GM04504 (cell line): ENCODE data around the gene GBP3.
"Not testable (repeated sequence)": the region's sequence is repeated elsewhere in the genome, so short reads cannot be mapped to it uniquely, and the experiment has no call there.

Experiments
- DNase-seq: peaks from one replicate; pipeline ENCODE4 v3.0.0-alpha.2; 2012; ENCODE audit warnings: low read depth

Gene GBP3, protein sequence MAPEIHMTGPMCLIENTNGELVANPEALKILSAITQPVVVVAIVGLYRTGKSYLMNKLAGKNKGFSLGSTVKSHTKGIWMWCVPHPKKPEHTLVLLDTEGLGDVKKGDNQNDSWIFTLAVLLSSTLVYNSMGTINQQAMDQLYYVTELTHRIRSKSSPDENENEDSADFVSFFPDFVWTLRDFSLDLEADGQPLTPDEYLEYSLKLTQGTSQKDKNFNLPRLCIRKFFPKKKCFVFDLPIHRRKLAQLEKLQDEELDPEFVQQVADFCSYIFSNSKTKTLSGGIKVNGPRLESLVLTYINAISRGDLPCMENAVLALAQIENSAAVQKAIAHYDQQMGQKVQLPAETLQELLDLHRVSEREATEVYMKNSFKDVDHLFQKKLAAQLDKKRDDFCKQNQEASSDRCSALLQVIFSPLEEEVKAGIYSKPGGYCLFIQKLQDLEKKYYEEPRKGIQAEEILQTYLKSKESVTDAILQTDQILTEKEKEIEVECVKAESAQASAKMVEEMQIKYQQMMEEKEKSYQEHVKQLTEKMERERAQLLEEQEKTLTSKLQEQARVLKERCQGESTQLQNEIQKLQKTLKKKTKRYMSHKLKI

DNA sequence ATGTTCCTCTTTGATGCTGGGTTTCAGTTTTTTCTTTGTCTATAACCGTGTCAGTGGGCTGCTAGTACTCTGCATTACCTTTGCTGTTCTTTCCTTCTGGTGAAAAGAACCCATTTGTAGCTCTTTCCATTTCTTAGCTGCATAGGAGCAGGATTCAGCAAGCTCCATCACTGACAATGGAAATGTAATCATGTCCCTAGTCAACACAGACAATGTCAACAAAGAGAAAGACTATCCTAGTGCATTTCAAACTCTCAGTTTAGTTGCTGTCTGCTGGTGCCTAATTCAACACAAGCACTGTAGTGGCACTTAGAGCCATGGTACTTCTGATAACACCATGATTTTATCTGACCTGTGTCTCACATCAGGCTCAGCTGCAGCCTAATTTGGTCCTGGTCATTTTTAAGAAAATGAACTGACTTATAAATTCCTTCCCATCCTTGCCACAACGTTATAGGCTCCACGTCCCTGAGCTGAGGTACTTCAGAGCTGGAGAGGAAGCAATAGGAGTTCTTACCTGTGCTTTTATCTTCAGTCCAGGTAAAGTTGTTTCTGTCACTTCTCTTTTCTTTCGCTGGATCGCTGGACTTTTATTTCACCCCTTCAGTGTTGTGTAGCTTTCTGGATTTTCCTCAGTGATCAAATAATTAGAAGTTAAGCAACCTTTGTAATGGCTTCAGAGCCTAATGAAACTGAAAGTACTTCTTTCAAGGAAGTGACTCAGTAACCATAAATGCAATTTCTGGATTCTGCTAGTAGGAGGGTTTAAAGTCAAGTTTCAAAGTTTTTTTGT is at the start of gene GBP3:
GBP3 (minus strand) TSS at position 700 of the 793 bp plus-strand sequence. CDS start 2,145 bp downstream, outside the sequence.
- DNase-seq = no peak

DNA sequence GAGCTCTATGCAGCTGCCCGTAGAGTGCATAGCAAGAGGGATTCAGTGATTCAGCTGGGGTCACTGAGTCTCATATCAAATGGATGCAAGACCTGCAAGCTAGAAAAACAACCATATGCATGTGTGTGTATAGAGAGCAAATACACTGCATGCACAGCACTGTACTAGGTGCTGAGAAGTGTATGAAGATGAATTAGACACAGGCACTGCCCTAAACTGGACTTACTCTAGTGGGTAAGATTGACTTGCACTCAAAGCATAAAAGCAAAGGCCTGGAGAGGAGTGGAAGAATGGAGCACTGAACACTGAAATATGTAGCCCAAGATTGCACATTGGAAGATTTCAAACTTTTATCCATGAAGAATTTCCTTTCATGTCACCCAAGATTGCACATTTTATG is 47.8 kb upstream of the GBP3 start:
- no peak for DNase-seq

DNA sequence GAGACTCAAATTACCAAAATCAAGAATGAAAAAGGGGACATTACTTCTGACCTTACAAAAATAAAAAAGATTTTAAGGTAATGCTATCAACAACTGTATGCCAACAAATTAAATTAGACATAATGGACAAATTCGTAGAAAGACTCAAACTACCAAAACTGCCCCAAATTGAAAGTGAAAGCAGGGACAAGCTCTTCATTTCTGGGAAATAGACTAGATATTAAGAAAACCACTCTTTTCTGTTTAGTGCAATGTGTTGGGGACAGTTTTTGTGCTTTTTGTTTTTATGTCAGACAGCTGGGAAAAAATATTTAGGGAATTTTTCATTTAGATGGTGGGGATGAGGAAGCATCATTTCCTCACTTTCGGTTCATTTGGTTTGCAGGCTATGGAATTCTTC is 47.3 kb upstream of the GBP3 start:
- no peak for DNase-seq

DNA sequence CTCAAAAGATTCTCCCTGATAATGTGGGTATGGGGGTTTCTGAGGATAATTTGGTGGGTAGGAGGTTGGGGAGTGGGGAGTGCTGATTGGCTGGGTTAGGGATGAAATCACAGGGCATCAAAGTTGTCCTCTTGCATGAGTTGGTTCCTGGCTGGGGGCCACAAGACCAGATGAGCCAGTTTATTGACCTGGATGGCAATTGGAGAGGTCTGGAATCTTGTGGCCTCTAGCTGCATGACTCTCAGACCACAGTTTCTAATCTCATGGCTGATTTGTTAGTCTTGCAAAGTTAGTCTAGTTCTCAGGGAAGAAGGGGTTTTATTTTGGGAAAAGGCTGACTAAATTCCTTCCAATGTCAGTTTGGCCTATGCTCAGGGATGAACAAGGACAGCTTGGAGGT is 45.6 kb upstream of the GBP3 start:
- peak; percentile 71 for DNase-seq

DNA sequence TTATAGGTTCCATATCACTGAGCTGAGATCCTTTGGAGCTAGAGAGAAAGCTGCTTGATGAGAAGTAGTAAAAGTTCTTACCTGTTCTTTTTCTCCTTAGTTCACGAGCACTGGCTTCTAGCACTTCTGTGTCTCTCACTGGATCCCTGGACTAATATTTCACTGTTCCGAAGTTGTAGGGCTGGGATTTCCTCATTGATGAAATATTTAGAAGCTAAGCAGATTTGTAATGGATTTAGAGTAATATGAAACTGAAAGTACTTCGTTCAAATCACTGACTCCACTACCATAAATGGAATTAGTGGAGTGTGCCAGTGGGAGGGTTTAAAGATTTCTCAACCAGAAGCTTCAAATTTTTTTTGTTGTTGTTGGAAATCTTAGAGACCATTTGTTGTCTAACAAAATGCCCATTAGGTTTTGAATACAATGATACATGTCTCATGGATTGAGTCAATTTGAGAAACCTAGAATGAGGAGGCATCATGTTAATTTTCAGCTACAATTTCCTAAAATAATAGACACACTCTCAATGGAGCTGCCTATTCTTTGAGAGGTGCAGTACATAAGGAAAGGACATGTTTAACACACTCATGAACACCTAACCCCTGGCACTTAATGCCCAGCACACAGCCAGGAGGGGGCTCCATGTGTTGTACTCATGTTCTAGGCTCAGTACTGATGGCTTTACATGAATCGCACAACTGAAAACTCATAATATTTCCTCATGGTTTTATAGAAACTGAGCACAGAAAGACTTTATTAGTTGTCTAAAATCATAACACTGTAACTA is 42.6 kb upstream of the GBP3 start, which contains the start of gene GBP1:
GBP1 (minus strand) TSS at position 130 of the 790 bp plus-strand sequence. CDS start 1,974 bp downstream, outside the sequence.
- DNase-seq = peak; percentile 64

DNA sequence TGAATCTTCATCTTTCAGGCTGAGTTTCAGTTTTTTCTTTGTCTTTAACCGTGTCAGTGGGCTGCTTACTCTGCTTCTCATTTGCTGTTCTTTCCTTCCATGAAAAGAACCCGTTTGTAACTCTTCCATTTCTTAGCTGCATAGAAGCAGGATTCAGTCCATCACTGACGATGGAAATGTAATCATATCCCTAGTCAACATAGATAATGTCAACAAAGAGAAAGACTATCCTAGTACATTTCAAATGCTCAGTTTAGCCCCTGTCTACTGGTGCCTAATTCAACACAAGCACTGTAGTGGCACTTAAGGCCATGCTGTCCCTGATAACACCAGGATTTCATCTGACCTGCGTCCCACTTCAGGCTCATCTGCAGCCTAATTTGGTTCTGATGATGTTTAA is 42.0 kb upstream of the GBP3 start:
- no peak for DNase-seq

DNA sequence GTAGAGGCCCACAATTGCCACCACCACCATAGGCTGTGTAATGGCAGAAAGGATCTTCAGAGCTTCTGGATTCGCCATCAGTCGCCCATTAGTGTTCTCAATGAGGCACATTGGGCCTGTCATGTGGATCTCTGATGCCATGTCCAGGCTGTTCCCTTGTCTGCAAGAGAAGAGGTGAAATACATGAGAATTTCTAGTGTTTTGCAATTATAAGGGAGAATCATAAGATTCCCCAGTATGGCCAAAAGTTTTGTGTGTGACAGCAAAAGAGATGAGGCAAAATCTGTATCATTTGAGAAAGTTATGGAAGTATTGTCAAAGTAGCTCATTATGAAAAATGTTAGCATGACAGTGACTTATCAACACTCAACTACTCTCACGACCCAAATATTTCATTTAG is 40.4 kb upstream of the GBP3 start:
- DNase-seq = no peak

DNA sequence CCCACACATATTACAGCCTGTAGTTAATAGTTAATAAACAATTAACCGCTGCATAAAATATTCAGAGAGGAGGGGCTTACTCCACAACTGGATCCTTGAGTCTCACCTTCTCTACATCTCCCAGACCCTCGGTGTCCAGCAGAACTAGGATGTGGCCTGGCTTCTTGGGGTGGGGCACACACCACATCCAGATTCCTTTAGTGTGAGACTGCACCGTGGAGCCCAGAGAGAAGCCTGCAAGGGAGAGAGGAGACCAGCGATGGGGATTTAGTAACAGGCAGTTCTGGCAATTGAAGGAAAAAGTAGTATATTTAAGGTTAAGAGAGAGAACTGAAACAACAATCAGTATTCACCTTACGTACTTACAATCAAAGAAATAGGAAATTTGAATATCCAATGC is 37.4 kb upstream of the GBP3 start:
- no peak for DNase-seq

DNA sequence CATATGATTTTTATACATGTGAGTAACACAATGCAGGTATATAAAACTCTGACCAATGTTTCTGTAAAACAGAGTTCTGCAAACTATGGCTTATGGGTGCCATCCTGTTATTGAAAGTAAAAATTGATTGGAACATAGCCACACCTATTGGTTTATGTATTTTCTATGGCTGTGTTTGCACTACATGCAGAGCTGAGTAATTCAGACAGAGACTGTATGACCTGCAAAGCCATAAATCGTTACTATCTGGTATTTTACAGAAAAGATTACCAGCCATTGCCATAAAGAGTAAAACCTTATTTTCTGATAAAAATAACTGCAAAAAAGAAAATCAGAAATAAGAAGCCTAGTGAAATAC is 29.3 kb upstream of the GBP3 start:
- no peak for DNase-seq

DNA sequence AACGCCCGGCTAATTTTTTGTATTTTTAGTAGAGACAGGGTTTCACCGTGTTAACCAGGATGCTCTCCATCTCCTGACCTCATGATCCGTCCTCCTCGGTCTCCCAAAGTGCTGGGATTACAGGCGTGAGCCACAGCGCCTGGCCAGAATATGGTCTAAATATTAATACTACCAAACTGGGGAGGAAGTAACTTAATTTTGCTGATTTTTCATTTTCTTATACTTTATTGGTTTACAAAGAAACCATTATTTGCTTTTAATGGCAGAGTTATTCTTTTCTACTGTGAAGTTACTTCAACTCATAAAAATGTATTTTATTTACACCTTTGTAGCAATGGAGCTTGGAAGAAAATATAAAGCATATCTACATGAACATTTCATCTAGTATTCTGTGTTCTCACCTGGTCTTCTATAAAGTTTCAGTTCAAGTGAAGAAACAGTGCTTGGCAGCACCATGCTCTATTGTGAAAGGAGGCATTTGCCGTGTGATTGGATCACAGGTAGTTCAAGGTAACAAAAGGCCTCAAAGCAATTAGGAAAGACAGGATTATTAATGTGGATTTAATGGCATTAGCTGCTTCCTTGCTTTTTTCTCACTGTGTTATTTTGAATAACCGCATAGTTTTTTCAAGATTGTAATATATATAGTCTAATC is 28.8 kb upstream of the GBP3 start:
- no peak for DNase-seq

DNA sequence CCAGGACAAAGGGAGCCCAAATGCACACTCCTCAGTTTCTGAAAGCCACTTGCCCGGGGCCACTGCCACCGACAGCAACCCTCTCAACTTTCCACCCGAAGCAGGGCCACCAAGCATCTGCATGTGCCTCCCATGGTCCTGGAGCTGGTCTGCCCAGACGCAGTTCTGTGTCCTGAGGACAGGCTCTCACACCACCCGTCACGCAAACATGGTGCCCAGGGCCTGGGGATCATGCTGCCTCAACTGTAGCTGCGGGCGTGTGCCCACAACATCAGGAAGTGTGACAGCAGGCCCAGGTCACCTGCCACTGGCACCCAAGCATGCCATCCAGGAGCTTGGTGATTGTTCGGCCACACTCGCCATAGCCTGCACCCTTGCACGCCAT is 28.0 kb upstream of the GBP3 start:
- no peak for DNase-seq

DNA sequence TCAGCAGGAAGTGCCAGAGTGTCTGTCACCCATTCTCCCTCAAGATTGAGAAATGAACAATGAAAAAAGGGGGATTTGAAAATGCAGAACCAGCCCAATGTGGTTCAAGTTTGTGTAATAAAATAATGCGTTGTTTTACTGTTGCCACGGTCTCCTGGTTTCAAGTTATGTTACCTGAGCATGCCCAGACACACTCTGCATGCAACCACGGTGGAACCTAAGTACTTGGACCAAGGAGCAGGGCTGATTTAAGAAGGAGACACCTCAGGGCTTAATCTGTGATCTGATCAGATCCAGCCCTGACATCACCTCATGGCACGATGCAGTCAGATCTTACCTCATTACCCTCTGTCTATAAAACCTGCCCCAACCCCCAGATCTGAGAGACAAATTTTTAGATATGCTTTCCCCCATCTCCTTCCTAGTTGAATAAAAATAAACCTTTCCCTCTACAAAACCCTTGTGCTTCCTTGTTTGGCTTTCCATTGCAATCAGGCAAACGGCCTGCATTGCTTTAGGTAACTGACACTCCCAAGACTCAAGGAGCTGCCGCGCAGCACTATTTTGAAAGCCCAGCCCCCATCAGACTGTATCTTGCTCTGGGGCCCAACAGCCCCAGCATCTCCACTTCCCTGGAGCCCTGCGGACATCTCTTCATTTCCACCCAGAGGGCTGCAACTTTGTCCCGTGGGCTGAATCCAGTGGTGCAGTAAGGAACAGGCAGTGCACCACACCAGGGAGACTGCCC is 27.4 kb upstream of the GBP3 start:
- DNase-seq = not testable (repeated sequence)

DNA sequence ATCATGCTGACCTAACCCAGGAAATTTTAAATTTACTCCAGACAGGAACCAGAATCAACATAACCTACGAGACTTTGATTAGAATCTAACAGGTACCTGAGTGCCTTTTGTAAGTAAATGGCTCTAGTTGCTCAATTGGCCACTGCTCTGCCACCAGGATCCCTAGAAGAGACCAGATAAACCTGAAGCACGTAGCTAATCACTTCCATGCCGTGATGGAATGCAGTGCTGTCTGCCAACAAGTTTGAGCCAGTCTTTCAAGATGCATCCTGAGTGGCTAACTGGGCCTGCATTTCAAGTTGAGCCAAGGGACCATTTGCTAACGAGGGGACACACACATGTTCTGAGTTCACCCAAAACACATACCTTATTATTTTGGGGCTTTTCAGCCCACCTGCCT is 26.5 kb upstream of the GBP3 start:
- DNase-seq = not testable (repeated sequence)

DNA sequence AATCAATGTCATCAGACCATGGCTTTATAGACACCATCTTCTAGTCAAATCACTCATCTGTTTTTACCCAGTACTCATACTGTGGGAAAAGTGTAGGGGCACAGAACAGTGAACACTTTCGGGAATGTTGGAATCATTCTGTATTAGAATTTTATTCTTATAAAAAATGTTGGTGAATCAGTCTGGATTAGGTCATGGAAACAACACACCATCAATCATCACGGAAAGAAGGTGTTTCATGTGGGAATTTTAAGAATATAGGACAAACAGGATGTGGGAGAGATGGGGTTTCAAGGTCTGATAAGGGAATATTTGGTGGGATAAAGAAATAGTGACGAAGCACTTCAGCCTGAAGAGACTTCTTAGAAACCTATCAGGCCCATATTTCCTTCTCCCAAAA is 25.1 kb upstream of the GBP3 start:
- no peak for DNase-seq

DNA sequence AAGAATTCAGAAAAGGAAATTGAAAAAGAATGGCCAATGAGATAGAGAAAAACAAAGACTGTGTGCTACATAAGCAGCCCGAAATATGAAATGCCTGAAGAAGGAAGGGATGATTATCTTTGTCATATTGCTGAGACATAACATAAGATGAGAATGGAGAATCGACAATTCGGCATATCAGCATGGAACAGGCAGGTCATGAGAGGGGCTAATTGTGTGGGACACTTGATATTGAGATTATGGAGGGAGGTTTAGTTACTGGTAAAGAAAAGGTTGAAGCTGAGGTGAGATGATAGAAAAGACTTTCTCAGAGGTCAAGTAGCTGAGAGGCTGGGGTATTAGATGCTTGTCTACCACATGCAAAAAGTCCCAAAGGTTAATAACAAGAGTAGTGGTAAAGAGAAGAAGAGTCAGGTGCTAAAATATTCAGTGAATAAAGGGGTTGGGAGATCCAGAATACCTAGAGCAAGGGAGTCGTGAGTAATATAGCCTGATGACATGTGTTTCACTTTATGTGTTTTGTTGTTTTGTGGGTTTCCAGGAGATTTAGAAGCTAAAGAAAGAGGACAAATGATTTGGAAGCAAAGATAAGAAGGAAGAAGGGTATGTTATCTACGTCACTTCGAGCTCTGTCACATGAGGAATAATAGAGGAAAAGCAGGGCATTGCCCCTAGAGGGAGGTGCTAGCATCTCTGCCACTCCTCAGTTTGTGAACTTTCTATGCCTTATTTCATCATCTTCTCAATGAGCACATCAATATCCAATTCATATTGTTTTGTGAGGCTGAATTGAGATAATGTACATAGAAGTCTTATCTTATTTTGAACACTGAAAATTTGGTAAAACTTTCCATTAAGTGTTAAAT is 23.9 kb upstream of the GBP3 start:
- not testable (repeated sequence) for DNase-seq

DNA sequence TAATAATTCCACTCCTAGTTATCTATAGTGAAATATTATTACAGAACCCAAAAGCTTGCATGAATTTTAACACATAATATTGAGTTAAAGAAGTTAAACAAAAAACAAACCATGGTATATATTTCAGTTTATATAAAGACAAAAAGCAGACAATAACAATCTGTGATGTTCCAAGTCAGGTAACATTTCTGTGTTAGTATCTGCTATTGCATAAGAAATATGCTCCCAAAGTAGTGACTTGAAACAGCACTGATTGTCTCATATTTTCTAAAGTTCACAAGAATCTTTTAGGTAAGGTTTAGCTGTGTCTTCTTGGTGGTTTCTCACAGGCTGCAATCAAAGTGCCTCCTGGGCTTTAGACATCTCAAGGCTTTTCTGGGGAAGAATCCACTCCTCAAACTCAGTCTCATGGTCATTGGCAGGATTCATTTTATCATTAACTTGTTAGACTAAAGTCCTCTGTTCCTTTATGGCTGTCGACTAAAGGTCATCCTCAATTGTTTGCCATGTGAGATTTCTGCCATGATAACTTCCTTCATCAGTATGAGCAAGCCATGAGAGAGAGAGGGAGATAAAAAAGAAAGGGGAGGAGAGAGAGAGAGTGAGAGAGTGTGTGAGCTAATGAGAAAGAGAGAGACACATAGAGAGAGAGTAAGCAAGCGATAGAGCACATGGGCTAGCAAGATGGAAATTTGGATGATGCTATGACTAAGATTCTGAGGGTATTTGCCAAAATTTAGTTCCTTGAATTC is 22.5 kb upstream of the GBP3 start:
- DNase-seq = no peak

DNA sequence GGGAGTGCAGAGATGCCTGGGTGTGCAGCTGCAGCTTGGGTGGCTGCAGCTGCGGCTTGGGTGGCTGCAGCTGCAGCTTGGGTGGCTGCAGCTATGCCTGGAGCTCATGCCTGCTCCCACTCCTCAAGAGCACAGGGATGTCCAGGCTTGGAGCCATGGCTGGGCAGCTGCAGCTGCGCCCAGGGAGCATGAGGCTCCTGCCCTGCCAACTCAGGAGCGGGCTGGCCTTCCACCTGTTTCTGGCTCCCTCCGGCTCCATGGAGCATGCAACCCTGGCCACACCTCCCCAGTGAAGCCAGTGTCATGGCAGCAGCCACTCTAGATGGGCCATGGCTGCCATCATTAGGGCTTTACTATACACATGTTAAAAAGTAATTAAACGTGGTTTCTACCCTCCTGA is 21.3 kb upstream of the GBP3 start:
- no peak for DNase-seq

DNA sequence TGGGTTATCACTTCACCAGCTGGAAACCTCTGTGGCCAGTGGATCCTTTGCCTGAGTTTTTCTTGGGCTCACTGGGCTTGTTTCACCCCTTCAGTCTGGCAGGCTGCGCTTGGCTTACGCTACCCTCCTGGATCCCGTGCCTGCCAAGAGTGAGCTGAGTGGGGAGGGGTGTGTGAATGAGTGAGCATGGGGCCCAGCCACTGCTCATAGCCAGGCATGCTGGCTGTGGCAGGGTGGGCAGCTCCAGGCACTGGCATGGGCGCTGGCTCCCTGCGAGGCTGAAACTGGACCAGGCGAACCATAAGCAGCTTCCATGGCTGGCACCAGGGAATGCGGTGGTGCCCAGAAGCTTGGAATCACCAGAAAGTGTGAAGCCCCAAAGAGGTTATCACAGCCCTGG is 19.8 kb upstream of the GBP3 start:
- DNase-seq = no peak

DNA sequence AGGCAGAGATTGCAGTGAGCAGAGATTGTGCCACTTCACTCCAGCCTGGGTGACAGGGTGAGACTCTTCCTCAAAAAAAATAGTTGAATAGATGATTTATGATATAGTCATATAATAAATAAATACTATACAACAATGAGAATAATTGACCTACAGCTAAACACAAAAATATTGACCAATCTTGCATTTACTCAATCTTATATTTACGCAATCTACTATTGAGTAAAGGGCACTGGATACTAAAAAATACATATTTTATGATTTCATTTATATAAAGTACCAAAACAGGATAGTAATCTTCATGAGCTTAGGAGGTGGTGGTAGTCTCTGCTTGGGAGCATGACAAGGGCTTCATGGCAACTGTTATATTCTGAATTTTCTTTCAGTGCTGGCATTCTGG is 19.1 kb upstream of the GBP3 start:
- no peak for DNase-seq
